H9 (cell line): Measurements from ENCODE around the gene SUPT6H. TPM values are rescaled to one million over a fixed set of nuclear protein-coding genes. Genes with fewer than 3 reads are reported as not detected.

Source experiments
- DNase-seq: peaks from one replicate; pipeline ENCODE4 v3.0.0-alpha.2; 2017
- H2AFZ ChIP-seq: one replicate; pipeline ENCODE4 v1.6.1; 2013; ENCODE audit warnings: mild to moderate bottlenecking, low read length, control low read depth, moderate library complexity
- H2AK5ac ChIP-seq: 2 replicates; pipeline ENCODE4 v1.6.1; 2013; ENCODE audit warnings: low read length, control low read depth, mixed read lengths; ENCODE audit not compliant: insufficient read length
- H2BK120ac ChIP-seq: one replicate; pipeline ENCODE4 v1.6.1; 2013; ENCODE audit warnings: low read depth, mild to moderate bottlenecking, low read length, control low read depth, inconsistent platforms; ENCODE audit not compliant: poor library complexity, severe bottlenecking
- H2BK12ac ChIP-seq: 2 replicates; pipeline ENCODE4 v1.6.1; 2013; ENCODE audit warnings: low read length, control low read depth, mixed read lengths, low read depth; ENCODE audit not compliant: insufficient read length
- H2BK15ac ChIP-seq: 2 replicates; pipeline ENCODE4 v1.6.1; 2013; ENCODE audit warnings: low read depth, low read length, control low read depth
- H2BK20ac ChIP-seq: one replicate; pipeline ENCODE4 v1.6.1; 2013; ENCODE audit warnings: low read depth, mild to moderate bottlenecking, low read length, control low read depth, inconsistent platforms; ENCODE audit not compliant: poor library complexity, severe bottlenecking
- H2BK5ac ChIP-seq: 2 replicates; pipeline ENCODE4 v1.6.1; 2013; ENCODE audit warnings: low read length, control low read depth, mixed read lengths; ENCODE audit not compliant: insufficient read length
- H3K14ac ChIP-seq: 2 replicates; pipeline ENCODE4 v1.6.1; 2013; ENCODE audit warnings: low read length, control low read depth; ENCODE audit not compliant: insufficient read depth
- H3K18ac ChIP-seq: 2 replicates; pipeline ENCODE4 v1.6.1; 2013; ENCODE audit warnings: low read depth, mild to moderate bottlenecking, mixed read lengths, low read length, control low read depth; ENCODE audit not compliant: insufficient read length
- H3K23ac ChIP-seq: 2 replicates; pipeline ENCODE4 v1.6.1; 2013; ENCODE audit warnings: low read length, control low read depth, mixed read lengths, low read depth; ENCODE audit not compliant: insufficient read length
- H3K23me2 ChIP-seq: 2 replicates; pipeline ENCODE4 v1.6.1; 2013; ENCODE audit warnings: low read depth, mild to moderate bottlenecking, mixed read lengths, low read length, control low read depth; ENCODE audit not compliant: insufficient read length, poor library complexity, severe bottlenecking
- H3K27ac ChIP-seq: 2 replicates; pipeline ENCODE4 v1.5.1; 2013; ENCODE audit warnings: low read length, control low read depth, mixed read lengths, low read depth; ENCODE audit not compliant: insufficient read length
- H3K27me3 ChIP-seq: 2 replicates; pipeline ENCODE4 v1.6.1; 2013; ENCODE audit warnings: low read length, control low read depth, inconsistent platforms; ENCODE audit not compliant: insufficient read depth
- H3K4ac ChIP-seq: 2 replicates; pipeline ENCODE4 v1.6.1; 2013; ENCODE audit warnings: low read depth, mild to moderate bottlenecking, control low read depth, inconsistent platforms, low read length, moderate library complexity
- H3K4me1 ChIP-seq: 2 replicates; pipeline ENCODE4 v1.6.1; 2013; ENCODE audit warnings: low read length, control low read depth, inconsistent platforms; ENCODE audit not compliant: insufficient read depth
- H3K4me2 ChIP-seq: 2 replicates; pipeline ENCODE4 v1.6.1; 2013; ENCODE audit warnings: low read length, control low read depth, mixed read lengths; ENCODE audit not compliant: insufficient read length, insufficient read depth
- H3K56ac ChIP-seq: 2 replicates; pipeline ENCODE4 v1.6.1; 2013; ENCODE audit warnings: low read depth, mild to moderate bottlenecking, mixed read lengths, low read length, control low read depth; ENCODE audit not compliant: insufficient read length
- H3K79me1 ChIP-seq: 2 replicates; pipeline ENCODE4 v1.6.1; 2013; ENCODE audit warnings: low read depth, mild to moderate bottlenecking, moderate library complexity, low read length, control low read depth, inconsistent platforms; ENCODE audit not compliant: insufficient read depth, poor library complexity, severe bottlenecking
- H3K79me2 ChIP-seq: 2 replicates; pipeline ENCODE4 v1.6.1; 2013; ENCODE audit warnings: low read length, control low read depth, inconsistent platforms; ENCODE audit not compliant: insufficient read depth
- H3K9ac ChIP-seq: 2 replicates; pipeline ENCODE4 v1.6.1; 2013; ENCODE audit warnings: low read length, control low read depth, mixed read lengths; ENCODE audit not compliant: insufficient read length; ENCODE audit errors: extremely low read depth
- H3K9me3 ChIP-seq: one replicate; pipeline ENCODE4 v1.6.1; 2013; ENCODE audit warnings: low read depth, low read length, inconsistent platforms; ENCODE audit not compliant: control insufficient read depth
- H3T11ph ChIP-seq: one replicate; pipeline ENCODE4 v1.6.1; 2013; ENCODE audit warnings: mild to moderate bottlenecking, low read length, control low read depth, inconsistent platforms
- H4K20me1 ChIP-seq: one replicate; pipeline ENCODE4 v1.6.1; 2013; ENCODE audit not compliant: control insufficient read depth, insufficient read length, insufficient read depth
- H4K5ac ChIP-seq: 2 replicates; pipeline ENCODE4 v1.6.1; 2013; ENCODE audit warnings: low read depth, mild to moderate bottlenecking, mixed read lengths, low read length, control low read depth; ENCODE audit not compliant: insufficient read length
- H4K8ac ChIP-seq: replicated peaks from 2 replicates; pipeline ENCODE4 v1.6.1; 2013; ENCODE audit warnings: low read length, control low read depth, mixed read lengths, low read depth; ENCODE audit not compliant: insufficient read length
- H4K91ac ChIP-seq: 2 replicates; pipeline ENCODE4 v1.6.1; 2013; ENCODE audit warnings: low read depth, mild to moderate bottlenecking, moderate library complexity, mixed read lengths, low read length, control low read depth; ENCODE audit not compliant: insufficient read length
- H3K27ac Mint-ChIP-seq, 3 experiments: 2 replicates in 2 of 3; 3 replicates in 1 of 3; pipeline ENCODE4 v1.8.0; 2020 to 2021; ENCODE audit warnings: mixed read lengths in 3 of 3, mild to moderate bottlenecking in 1 of 3, moderate library complexity in 1 of 3
- H3K27me3 Mint-ChIP-seq: 2 replicates; pipeline ENCODE4 v1.8.0; 2021; ENCODE audit warnings: low read depth, mild to moderate bottlenecking, moderate library complexity, mixed read lengths
- H3K36me3 Mint-ChIP-seq, 3 experiments: 2 replicates in 2 of 3; 3 replicates in 1 of 3; pipeline ENCODE4 v1.8.0; 2020 to 2021; ENCODE audit warnings: low read depth in 3 of 3, mixed read lengths in 3 of 3; ENCODE audit not compliant: insufficient read depth in 1 of 3
- H3K4me1 Mint-ChIP-seq, 2 experiments: 2 replicates each; pipeline ENCODE4 v1.8.0; 2020; ENCODE audit warnings: mixed read lengths in 2 of 2
- H3K4me3 Mint-ChIP-seq, 2 experiments: 2 replicates in 1 of 2; 3 replicates in 1 of 2; pipeline ENCODE4 v1.8.0; 2020 to 2021; ENCODE audit warnings: mild to moderate bottlenecking in 2 of 2, mixed read lengths in 2 of 2, moderate library complexity in 1 of 2
- H3K9me3 Mint-ChIP-seq, 2 experiments: 2 replicates in 1 of 2; 3 replicates in 1 of 2; pipeline ENCODE4 v1.8.0; 2020; ENCODE audit warnings: mild to moderate bottlenecking in 2 of 2, mixed read lengths in 2 of 2, moderate library complexity in 1 of 2
- WGBS: extraction: QIAGEN DNeasy Blood & Tissue Kit; methylation state at CpG from one replicate; pipeline ENCODE4 v1.1.7; 2013; ENCODE audit warnings: missing lambda C conversion rate, low lambda C conversion rate, mixed read lengths; ENCODE audit not compliant: insufficient read length; ENCODE audit errors: extremely low coverage; 5-methylcytosine and 5-hydroxymethylcytosine counted together
- total RNA-seq: library from RNA; stranded (reverse); gene quantifications from 2 replicates; pipeline ENCODE4 v1.2.1, GENCODE V29; 2021
- TF ChIP-seq, protein P1 (sequence below): fragments of 200-600 bp; sonication (generic); conservative IDR thresholded peaks from 3 replicates; pipeline ENCODE4 v1.8.0; 2021; ENCODE audit warnings: antibody characterized with exemption, mild to moderate bottlenecking

SUPT6H gene
- total RNA-seq, 1 experiment from 2014 or later = 85.8 TPM

DNA sequence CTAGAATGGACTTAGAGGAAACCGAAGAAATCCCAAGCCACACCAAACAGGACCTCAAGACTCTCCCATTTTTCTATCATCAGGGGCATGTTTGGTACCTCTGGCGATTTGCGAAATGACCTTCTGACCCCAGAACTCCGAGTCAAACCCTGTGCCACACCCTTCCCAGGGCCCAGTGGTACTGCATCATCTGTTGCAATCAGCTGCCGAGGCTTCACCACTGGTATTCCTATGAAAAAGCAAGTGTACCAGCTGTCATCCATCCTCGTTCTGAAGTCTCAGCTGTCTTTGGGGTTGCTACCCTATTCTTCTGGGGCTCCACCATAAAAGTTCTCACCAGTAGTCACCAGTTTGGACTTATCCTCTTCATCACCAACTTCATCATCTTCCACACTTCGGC lies 45.7 kb upstream of the SUPT6H start:
- Histone ChIP-seq H3K79me2 (no peaks in the 10 kb centered on the region), H3K23me2 (no peaks in the 10 kb centered on the region), H3K56ac (no peak overlapping the region), H4K5ac (no peak overlapping the region), H3K4me1 (no peaks in the 10 kb centered on the region), H2BK5ac (no peak overlapping the region), H4K20me1 (no peaks in the 10 kb centered on the region), H3K27me3 (no peaks in the 10 kb centered on the region), H3K27ac (no peak overlapping the region), H3K4ac (no peak overlapping the region), H2AFZ (no peak overlapping the region), H3K9ac (no peak overlapping the region), H3T11ph (no peak overlapping the region), H3K23ac (no peak overlapping the region), H2BK20ac (no peak overlapping the region), H4K8ac (no peak overlapping the region), H2AK5ac (no peak overlapping the region), H3K4me2 (no peak overlapping the region), H2BK15ac (no peak overlapping the region), H2BK120ac (no peak overlapping the region), H4K91ac (no peak overlapping the region), H2BK12ac (no peak overlapping the region), H3K9me3 (no peaks in the 10 kb centered on the region), H3K79me1 (no peaks in the 10 kb centered on the region), H3K18ac (no peak overlapping the region), H3K14ac (no peak overlapping the region)
- TF ChIP-seq, protein P1, sequence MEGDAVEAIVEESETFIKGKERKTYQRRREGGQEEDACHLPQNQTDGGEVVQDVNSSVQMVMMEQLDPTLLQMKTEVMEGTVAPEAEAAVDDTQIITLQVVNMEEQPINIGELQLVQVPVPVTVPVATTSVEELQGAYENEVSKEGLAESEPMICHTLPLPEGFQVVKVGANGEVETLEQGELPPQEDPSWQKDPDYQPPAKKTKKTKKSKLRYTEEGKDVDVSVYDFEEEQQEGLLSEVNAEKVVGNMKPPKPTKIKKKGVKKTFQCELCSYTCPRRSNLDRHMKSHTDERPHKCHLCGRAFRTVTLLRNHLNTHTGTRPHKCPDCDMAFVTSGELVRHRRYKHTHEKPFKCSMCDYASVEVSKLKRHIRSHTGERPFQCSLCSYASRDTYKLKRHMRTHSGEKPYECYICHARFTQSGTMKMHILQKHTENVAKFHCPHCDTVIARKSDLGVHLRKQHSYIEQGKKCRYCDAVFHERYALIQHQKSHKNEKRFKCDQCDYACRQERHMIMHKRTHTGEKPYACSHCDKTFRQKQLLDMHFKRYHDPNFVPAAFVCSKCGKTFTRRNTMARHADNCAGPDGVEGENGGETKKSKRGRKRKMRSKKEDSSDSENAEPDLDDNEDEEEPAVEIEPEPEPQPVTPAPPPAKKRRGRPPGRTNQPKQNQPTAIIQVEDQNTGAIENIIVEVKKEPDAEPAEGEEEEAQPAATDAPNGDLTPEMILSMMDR = no peak
- no peaks in the 10 kb centered on the region for H3K4me1 Mint-ChIP-seq
- H3K27ac Mint-ChIP-seq = no peak overlapping the region
- H3K4me3 Mint-ChIP-seq = no peak overlapping the region
- no CpG with 5 or more reads among the region's 7 CpGs for WGBS
- no peaks in the 10 kb centered on the region for H3K27me3 Mint-ChIP-seq
- H3K9me3 Mint-ChIP-seq = no peaks in the 10 kb centered on the region
- DNase-seq = no peak
- H3K36me3 Mint-ChIP-seq = peaks cover 49 to 97% (median 90%) of the 10 kb centered on the region in 3 experiments; a peak in 6 of 7 replicates
